Lower leg skin (tissue), 4 donors: ENCODE measurements around the gene APOL4. TPM values are rescaled to one million over a fixed set of nuclear protein-coding genes. Genes with fewer than 3 reads are reported as not detected.

Experiments
- DNase-seq, 2 donors: peaks; one replicate each; pipeline ENCODE4 v3.0.0-alpha.2; 2019; ENCODE audit warnings: low spot score in 2 of 2
- H3K4me3 ChIP-seq: fragments of 200-600 bp; sonication (generic); 2 replicates; pipeline ENCODE4 v1.5.1; 2017; ENCODE audit warnings: mild to moderate bottlenecking, low read depth; ENCODE audit not compliant: poor library complexity, severe bottlenecking
- CTCF ChIP-seq, 3 donors: fragments of 450-650 bp; IDR thresholded peaks; one replicate each; pipeline ENCODE4 v1.5.1; 2016; ENCODE audit warnings: antibody characterized with exemption in 3 of 3, mild to moderate bottlenecking in 3 of 3, moderate library complexity in 2 of 3
- POLR2A ChIP-seq, 2 donors: fragments of 450-650 bp; IDR thresholded peaks; one replicate each; pipeline ENCODE4 v1.6.1; 2016 to 2017; ENCODE audit warnings: antibody characterized with exemption in 2 of 2, mild to moderate bottlenecking in 1 of 2, moderate library complexity in 1 of 2
- WGBS, 2 donors: methylation state at CpG; one replicate each; pipeline ENCODE4 v1.1.5; 2018; 5-methylcytosine and 5-hydroxymethylcytosine counted together
- intact Hi-C: fragments of 100-400 bp; cut with DNase I; formaldehyde crosslinking; loops from one replicate; pipeline ENCODE4 v1.15.0; 2023; ENCODE audit warnings: low total_unique reads
- total RNA-seq, 4 donors: library from RNA; depleted of rRNA; stranded (reverse); fragments of >200 nt; gene quantifications; one replicate each; pipeline ENCODE4 v1.1.0, GENCODE V29; 2016

APOL4 gene
- total RNA-seq, 4 donors from 2014 or later = 3.3 to 5.4 (median 4.1) TPM

GRCh38 chr22:36227396-36227795 is 25.8 kb upstream of the APOL4 start:
- TF ChIP-seq CTCF (IDR thresholded peaks at IDR 0.05) = no peak
- TF ChIP-seq POLR2A (IDR thresholded peaks at IDR 0.05) = no peak
- intact Hi-C loops = no loop called here
- no peak overlapping the region for H3K4me3 ChIP-seq
- no peak for DNase-seq
- 92% methylated on average over 9 of the region's 9 CpGs for WGBS, 2 donors

- TF ChIP-seq POLR2A (IDR thresholded peaks at IDR 0.05) (no peak), CTCF (IDR thresholded peaks at IDR 0.05) (no peak)
- peak in 1 of 2 donors; percentile 56 for DNase-seq
- intact Hi-C loops = no loop called here
- 96 to 97% methylated on average over 5 of the region's 5 CpGs for WGBS, 2 donors
- no peak overlapping the region for H3K4me3 ChIP-seq
These were observed 24.6 kb upstream of the APOL4 start for GRCh38 chr22:36226189-36226588.

GRCh38 chr22:36225333-36225922 is 23.8 kb upstream of the APOL4 start:
- DNase-seq = peak in 1 of 2 donors; percentile 77
- intact Hi-C loops = no loop called here
- WGBS, 2 donors = 74 to 78% methylated on average over 9 of the region's 9 CpGs
- H3K4me3 ChIP-seq = no peak overlapping the region
- TF ChIP-seq CTCF (IDR thresholded peaks at IDR 0.05) = no peak
- no peak for TF ChIP-seq POLR2A (IDR thresholded peaks at IDR 0.05)

GRCh38 chr22:36224245-36224644 is 22.6 kb upstream of the APOL4 start:
- intact Hi-C loops = no loop called here
- WGBS, 2 donors = 93% methylated on average over 4 of the region's 4 CpGs
- H3K4me3 ChIP-seq = no peak overlapping the region
- TF ChIP-seq CTCF (IDR thresholded peaks at IDR 0.05) (no peak), POLR2A (IDR thresholded peaks at IDR 0.05) (no peak)
- DNase-seq = peak in 1 of 2 donors; percentile 52

GRCh38 chr22:36223504-36223903 is 21.9 kb upstream of the APOL4 start:
- peak in 1 of 2 donors; percentile 74 for DNase-seq
- intact Hi-C loops = no loop called here
- WGBS, 2 donors = 89 to 91% methylated on average over 8 of the region's 8 CpGs

More at GRCh38 chr22:36223504-36223903, 21.9 kb upstream of the APOL4 start:
- TF ChIP-seq POLR2A (IDR thresholded peaks at IDR 0.05) (no peak), CTCF (IDR thresholded peaks at IDR 0.05) (no peak)
- H3K4me3 ChIP-seq = no peak overlapping the region
